Measurements from ENCODE around the gene CPA2. TPM values are rescaled to one million over a fixed set of nuclear protein-coding genes. Genes with fewer than 3 reads are reported as not detected.
"Not testable (repeated sequence)": the region's sequence is repeated elsewhere in the genome, so short reads cannot be mapped to it uniquely, and the experiment has no call there.

Gene CPA2
- polyA plus RNA-seq, 1 donor = 28.4 TPM

- H3K27me3 ChIP-seq (ENCODE audit: control insufficient read depth, insufficient read depth, low read length); H3K9me3 ChIP-seq (ENCODE audit: control insufficient read depth, low read depth, low read length); H3K27ac ChIP-seq (ENCODE audit: low read length); H3K36me3 ChIP-seq (ENCODE audit: control insufficient read depth, insufficient read depth, low read length); H3K4me3 ChIP-seq (ENCODE audit: low read length); H3K4me1 ChIP-seq (ENCODE audit: control insufficient read depth, insufficient read depth, low read length); DNase-seq: not testable (repeated sequence)
- WGBS (ENCODE audit: insufficient coverage, low lambda C conversion rate) = 91% methylated on average over 3 of the region's 5 CpGs
These were observed 17.8 kb upstream of the CPA2 start for GRCh38 chr7:130248842-130249241.

GRCh38 chr7:130249626-130250025, 17.0 kb upstream of the CPA2 start:
- H3K27me3 ChIP-seq (ENCODE audit: control insufficient read depth, insufficient read depth, low read length); H3K4me3 ChIP-seq (ENCODE audit: low read length); H3K27ac ChIP-seq (ENCODE audit: low read length); H3K36me3 ChIP-seq (ENCODE audit: control insufficient read depth, insufficient read depth, low read length); H3K9me3 ChIP-seq (ENCODE audit: control insufficient read depth, low read depth, low read length); H3K4me1 ChIP-seq (ENCODE audit: control insufficient read depth, insufficient read depth, low read length); DNase-seq: not testable (repeated sequence)
- no CpG with 5 or more reads among the region's 3 CpGs for WGBS (ENCODE audit: insufficient coverage, low lambda C conversion rate)

- Histone ChIP-seq H3K4me3 (ENCODE audit: low read length) (no peak overlapping the region), H3K27ac (ENCODE audit: low read length) (no peak overlapping the region), H3K27me3 (ENCODE audit: control insufficient read depth, insufficient read depth, low read length) (no peaks in the 10 kb centered on the region), H3K4me1 (ENCODE audit: control insufficient read depth, insufficient read depth, low read length) (no peaks in the 10 kb centered on the region), H3K36me3 (ENCODE audit: control insufficient read depth, insufficient read depth, low read length) (no peaks in the 10 kb centered on the region), H3K9me3 (ENCODE audit: control insufficient read depth, low read depth, low read length) (peaks cover 11% of the 10 kb centered on the region)
- WGBS (ENCODE audit: insufficient coverage, low lambda C conversion rate) = no CpG with 5 or more reads among the region's 6 CpGs
- DNase-seq = no peak
These were observed 12.1 kb upstream of the CPA2 start for GRCh38 chr7:130254555-130254954.

GRCh38 chr7:130256704-130257103, 10.0 kb upstream of the CPA2 start:
- WGBS (ENCODE audit: insufficient coverage, low lambda C conversion rate) = no CpG with 5 or more reads among the region's 2 CpGs
- H3K27me3 ChIP-seq (ENCODE audit: control insufficient read depth, insufficient read depth, low read length) = no peaks in the 10 kb centered on the region
- no peaks in the 10 kb centered on the region for H3K36me3 ChIP-seq (ENCODE audit: control insufficient read depth, insufficient read depth, low read length)
- no peak overlapping the region for H3K4me3 ChIP-seq (ENCODE audit: low read length)
- H3K9me3 ChIP-seq (ENCODE audit: control insufficient read depth, low read depth, low read length) = peaks cover 14% of the 10 kb centered on the region
- no peak overlapping the region for H3K27ac ChIP-seq (ENCODE audit: low read length)
- H3K4me1 ChIP-seq (ENCODE audit: control insufficient read depth, insufficient read depth, low read length) = no peaks in the 10 kb centered on the region
- no peak for DNase-seq

GRCh38 chr7:130258494-130259078, 8.1 kb upstream of the CPA2 start:
- Histone ChIP-seq H3K4me3 (ENCODE audit: low read length) (no peak overlapping the region), H3K27me3 (ENCODE audit: control insufficient read depth, insufficient read depth, low read length) (no peaks in the 10 kb centered on the region), H3K36me3 (ENCODE audit: control insufficient read depth, insufficient read depth, low read length) (no peaks in the 10 kb centered on the region), H3K4me1 (ENCODE audit: control insufficient read depth, insufficient read depth, low read length) (no peaks in the 10 kb centered on the region), H3K27ac (ENCODE audit: low read length) (no peak overlapping the region), H3K9me3 (ENCODE audit: control insufficient read depth, low read depth, low read length) (peaks cover 14% of the 10 kb centered on the region)
- WGBS (ENCODE audit: insufficient coverage, low lambda C conversion rate) = no CpG with 5 or more reads among the region's 1 CpG
- DNase-seq = no peak

GRCh38 chr7:130262448-130262847, 4.2 kb upstream of the CPA2 start:
- Histone ChIP-seq H3K27ac (ENCODE audit: low read length) (no peak overlapping the region), H3K9me3 (ENCODE audit: control insufficient read depth, low read depth, low read length) (peaks cover 3% of the 10 kb centered on the region), H3K4me1 (ENCODE audit: control insufficient read depth, insufficient read depth, low read length) (peaks cover 8% of the 10 kb centered on the region), H3K36me3 (ENCODE audit: control insufficient read depth, insufficient read depth, low read length) (no peaks in the 10 kb centered on the region), H3K27me3 (ENCODE audit: control insufficient read depth, insufficient read depth, low read length) (no peaks in the 10 kb centered on the region), H3K4me3 (ENCODE audit: low read length) (no peak overlapping the region)
- no peak for DNase-seq
- WGBS (ENCODE audit: insufficient coverage, low lambda C conversion rate) = no CpG with 5 or more reads among the region's 2 CpGs

- WGBS (ENCODE audit: insufficient coverage, low lambda C conversion rate) = no CpG with 5 or more reads among the region's 2 CpGs
These were observed 3.5 kb upstream of the CPA2 start for GRCh38 chr7:130263130-130263529.

GRCh38 chr7:130266961-130267321, 278 bp downstream of the CPA2 start:
- H3K36me3 ChIP-seq (ENCODE audit: control insufficient read depth, insufficient read depth, low read length) = no peaks in the 10 kb centered on the region
- H3K4me1 ChIP-seq (ENCODE audit: control insufficient read depth, insufficient read depth, low read length) = peaks cover 10% of the 10 kb centered on the region
- no peak overlapping the region for H3K4me3 ChIP-seq (ENCODE audit: low read length)
- no peaks in the 10 kb centered on the region for H3K9me3 ChIP-seq (ENCODE audit: control insufficient read depth, low read depth, low read length)
- no peak for DNase-seq
- no peaks in the 10 kb centered on the region for H3K27me3 ChIP-seq (ENCODE audit: control insufficient read depth, insufficient read depth, low read length)
- peak overlapping the region; percentile 27 for H3K27ac ChIP-seq (ENCODE audit: low read length)
- WGBS (ENCODE audit: insufficient coverage, low lambda C conversion rate) = no CpG with 5 or more reads among the region's 1 CpG

More at GRCh38 chr7:130263130-130263529, 3.5 kb upstream of the CPA2 start:
- Histone ChIP-seq H3K4me3 (ENCODE audit: low read length) (no peak overlapping the region), H3K9me3 (ENCODE audit: control insufficient read depth, low read depth, low read length) (peaks cover 3% of the 10 kb centered on the region), H3K36me3 (ENCODE audit: control insufficient read depth, insufficient read depth, low read length) (no peaks in the 10 kb centered on the region), H3K27ac (ENCODE audit: low read length) (no peak overlapping the region), H3K4me1 (ENCODE audit: control insufficient read depth, insufficient read depth, low read length) (peaks cover 8% of the 10 kb centered on the region), H3K27me3 (ENCODE audit: control insufficient read depth, insufficient read depth, low read length) (no peaks in the 10 kb centered on the region)
- DNase-seq = no peak

GRCh38 chr7:130268463-130269317, 2.0 kb downstream of the CPA2 start:
- Histone ChIP-seq H3K36me3 (ENCODE audit: control insufficient read depth, insufficient read depth, low read length) (no peaks in the 10 kb centered on the region), H3K9me3 (ENCODE audit: control insufficient read depth, low read depth, low read length) (no peaks in the 10 kb centered on the region), H3K4me1 (ENCODE audit: control insufficient read depth, insufficient read depth, low read length) (peaks cover 22% of the 10 kb centered on the region), H3K27ac (ENCODE audit: low read length) (no peak overlapping the region), H3K27me3 (ENCODE audit: control insufficient read depth, insufficient read depth, low read length) (no peaks in the 10 kb centered on the region), H3K4me3 (ENCODE audit: low read length) (no peak overlapping the region)
- no peak for DNase-seq
- WGBS (ENCODE audit: insufficient coverage, low lambda C conversion rate) = 60% methylated on average over 2 of the region's 6 CpGs

GRCh38 chr7:130269318-130269694, 2.6 kb downstream of the CPA2 start:
- H3K27ac ChIP-seq (ENCODE audit: low read length) = no peak overlapping the region
- H3K4me3 ChIP-seq (ENCODE audit: low read length) = no peak overlapping the region
- peaks cover 24% of the 10 kb centered on the region for H3K4me1 ChIP-seq (ENCODE audit: control insufficient read depth, insufficient read depth, low read length)
- no peaks in the 10 kb centered on the region for H3K9me3 ChIP-seq (ENCODE audit: control insufficient read depth, low read depth, low read length)
- no peaks in the 10 kb centered on the region for H3K27me3 ChIP-seq (ENCODE audit: control insufficient read depth, insufficient read depth, low read length)
- no peak for DNase-seq
- no peaks in the 10 kb centered on the region for H3K36me3 ChIP-seq (ENCODE audit: control insufficient read depth, insufficient read depth, low read length)
- no CpG with 5 or more reads among the region's 1 CpG for WGBS (ENCODE audit: insufficient coverage, low lambda C conversion rate)

Measured in large intestine (tissue), 3 donors.